Measurements from ENCODE around the gene SRRD. TPM values are rescaled to one million over a fixed set of nuclear protein-coding genes. Genes with fewer than 3 reads are reported as not detected.

The SRRD gene
- total RNA-seq (2014; rRNA removed; shearing (Covaris generic)) = 8.3 and 23.5 TPM in 2 replicates

GRCh38 chr22:26483439-26484359 is at the start of gene SRRD, which contains the start of gene HPS4:
SRRD (plus strand) TSS chr22:26483877; CDS start chr22:26483891, 14 bp downstream.
HPS4 (minus strand) TSS chr22:26483783; CDS start chr22:26481762, 2,021 bp downstream.

GRCh38 chr22:26512149-26512793 is 28.6 kb downstream of the SRRD start, which contains the start of gene TFIP11:
TFIP11 (minus strand) TSS chr22:26512473; CDS start chr22:26510272, 2,201 bp downstream.

Other genes with a start within 250 kb of the SRRD start
- 1.4 and 2.1 TPM in 2 replicates for gene ASPHD2, start 54.6 kb upstream of the SRRD start, total RNA-seq (2014; rRNA removed; shearing (Covaris generic))
- gene HPS4, start 94 bp upstream of the SRRD start, total RNA-seq (2014; rRNA removed; shearing (Covaris generic)) = 18.0 and 18.1 TPM in 2 replicates
- gene TFIP11, start 28.6 kb downstream of the SRRD start, total RNA-seq (2014; rRNA removed; shearing (Covaris generic)) = 23.6 and 27.7 TPM in 2 replicates
- 4.8 and 5.1 TPM in 2 replicates for gene TPST2, start 106.3 kb downstream of the SRRD start, total RNA-seq (2014; rRNA removed; shearing (Covaris generic))
- gene CRYBB1, start 134.2 kb downstream of the SRRD start, total RNA-seq (2014; rRNA removed; shearing (Covaris generic)) = not detected in 2 replicates
- not detected in 2 replicates for gene CRYBA4, start 138.1 kb downstream of the SRRD start, total RNA-seq (2014; rRNA removed; shearing (Covaris generic))
- gene MIAT, start 173.7 kb downstream of the SRRD start, total RNA-seq (2014; rRNA removed; shearing (Covaris generic)) = 0.30 and 0.34 TPM in 2 replicates

Measured in A375 (cell line).